CD4-positive, alpha-beta T cell (primary cell): Measurements from ENCODE around the gene LEPROT. TPM values are rescaled to one million over a fixed set of nuclear protein-coding genes. Genes with fewer than 3 reads are reported as not detected.

Experiments
- ATAC-seq: fragments of 200-7000 bp; cut with Tn5 transposase; one replicate; pipeline ENCODE4 v1.10.0; 2022; ENCODE audit warnings: mild to moderate bottlenecking; ENCODE audit not compliant: poor library complexity
- CTCF ChIA-PET: fragments of 350-600 bp; sonication (Branson Sonifier 250); formaldehyde crosslinking; loops from one replicate; lab custom pipeline; 2021; ENCODE audit warnings: antibody characterized with exemption, inconsistent platforms; lab: Charles Lee
- POLR2A ChIA-PET: fragments of 350-600 bp; sonication (Branson Sonifier 250); formaldehyde crosslinking; loops from one replicate; lab custom pipeline; 2021; ENCODE audit warnings: antibody characterized with exemption, inconsistent platforms; lab: Charles Lee
- DNase-seq, 14 experiments: peaks; one replicate each; pipeline ENCODE4 v3.0.0-alpha.2; 2013 to 2020; ENCODE audit warnings: mixed read lengths in 2 of 14
- H3K27ac ChIP-seq, 2 donors: one replicate each; pipeline versions ENCODE4 v1.5.1 to v1.7.0; 2013; ENCODE audit warnings: low read length in 2 of 2, low read depth in 1 of 2, mild to moderate bottlenecking in 1 of 2
- H3K27me3 ChIP-seq, 2 experiments: 1 replicate in 1 of 2; 2 replicates in 1 of 2; pipeline versions ENCODE4 v1.6.1 to v1.7.0; 2013; ENCODE audit warnings: low read length in 2 of 2, control low read depth in 1 of 2, mild to moderate bottlenecking in 1 of 2, moderate library complexity in 1 of 2; ENCODE audit not compliant: insufficient read depth in 2 of 2, control insufficient read depth in 1 of 2
- H3K36me3 ChIP-seq: one replicate; pipeline ENCODE4 v1.6.1; 2013; ENCODE audit warnings: low read length, control low read depth; ENCODE audit not compliant: insufficient read depth
- H3K4me1 ChIP-seq: one replicate; pipeline ENCODE4 v1.6.1; 2013; ENCODE audit warnings: low read length, control low read depth; ENCODE audit not compliant: insufficient read depth
- H3K4me3 ChIP-seq: one replicate; pipeline ENCODE4 v1.5.1; 2013; ENCODE audit warnings: mild to moderate bottlenecking, low read length, moderate library complexity
- H3K9me3 ChIP-seq, 2 experiments: 1 replicate in 1 of 2; 2 replicates in 1 of 2; pipeline versions ENCODE4 v1.6.1 to v1.7.0; 2013; ENCODE audit warnings: low read length in 2 of 2, mild to moderate bottlenecking in 2 of 2, control low read depth in 1 of 2, moderate library complexity in 1 of 2; ENCODE audit not compliant: control insufficient read depth in 1 of 2, insufficient read depth in 1 of 2
- H3K27ac Mint-ChIP-seq: one replicate; pipeline ENCODE4 v1.8.0; 2020; ENCODE audit warnings: mixed read lengths
- H3K27me3 Mint-ChIP-seq: one replicate; pipeline ENCODE4 v1.8.0; 2021; ENCODE audit warnings: mixed read lengths
- H3K36me3 Mint-ChIP-seq: one replicate; pipeline ENCODE4 v1.8.0; 2021; ENCODE audit warnings: low read depth, mixed read lengths
- H3K4me1 Mint-ChIP-seq: one replicate; pipeline ENCODE4 v1.8.0; 2021; ENCODE audit warnings: low read depth, mixed read lengths
- H3K4me3 Mint-ChIP-seq: one replicate; pipeline ENCODE4 v1.8.0; 2020; ENCODE audit warnings: mild to moderate bottlenecking, mixed read lengths
- H3K9me3 Mint-ChIP-seq: one replicate; pipeline ENCODE4 v1.8.0; 2020; ENCODE audit warnings: mixed read lengths
- intact Hi-C, 2 experiments: fragments of 100-400 bp; cut with DNase I in 1 of 2; cut with micrococcal nuclease in 1 of 2; formaldehyde crosslinking; loops; one replicate each; pipeline versions ENCODE4 v1.15.1 to v1.9.0; 2023 to 2025; cut with DNase I, micrococcal nuclease
- total RNA-seq, 174 experiments: library from RNA in 2 of 174; stranded (reverse) in 2 of 174; gene quantifications; one replicate each; pipeline ENCODE4 v1.2.3 and lab custom pipeline; 2021 to 2026
- TF ChIP-seq, protein P1 (sequence below): fragments of 200-600 bp; IDR thresholded peaks from one replicate; pipeline ENCODE4 v1.8.0; 2022; ENCODE audit warnings: antibody characterized with exemption, mild to moderate bottlenecking

The LEPROT gene
- total RNA-seq, 2 experiments from 2014 or later = 20.2 to 23.9 TPM

DNA sequence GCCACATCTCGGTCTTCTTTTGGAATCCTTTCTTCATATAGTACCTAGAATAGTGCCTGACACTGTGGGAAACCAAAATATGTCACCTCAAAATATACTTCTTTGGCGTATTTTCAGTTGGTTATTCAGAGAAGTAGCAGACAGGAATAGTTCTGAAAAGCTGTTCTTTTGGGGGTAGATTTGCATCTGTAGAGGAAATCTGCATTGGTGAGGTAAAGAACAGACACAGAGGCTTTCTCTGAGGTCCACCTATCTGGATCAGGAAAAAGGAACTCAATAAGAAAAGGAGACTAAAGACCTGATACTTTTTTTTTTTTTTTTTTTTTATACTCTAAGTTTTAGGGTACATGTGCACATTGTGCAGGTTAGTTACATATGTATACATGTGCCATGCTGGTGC, 23.2 kb downstream of the LEPROT start:
- Histone ChIP-seq H3K4me1 (no peaks in the 10 kb centered on the region), H3K27me3 (no peaks in the 10 kb centered on the region), H3K4me3 (no peak overlapping the region), H3K36me3 (no peaks in the 10 kb centered on the region), H3K27ac (no peak overlapping the region), H3K9me3 (no peaks in the 10 kb centered on the region)
- Mint-ChIP-seq H3K27me3 (no peaks in the 10 kb centered on the region), H3K4me1 (no peaks in the 10 kb centered on the region), H3K27ac (no peak overlapping the region), H3K9me3 (no peaks in the 10 kb centered on the region), H3K36me3 (no peaks in the 10 kb centered on the region), H3K4me3 (no peak overlapping the region)
- POLR2A ChIA-PET = no interaction called here
- ATAC-seq = no peak
- DNase-seq = no peak
- CTCF ChIA-PET = no interaction called here
- intact Hi-C loops = no loop called here
- TF ChIP-seq, protein P1, sequence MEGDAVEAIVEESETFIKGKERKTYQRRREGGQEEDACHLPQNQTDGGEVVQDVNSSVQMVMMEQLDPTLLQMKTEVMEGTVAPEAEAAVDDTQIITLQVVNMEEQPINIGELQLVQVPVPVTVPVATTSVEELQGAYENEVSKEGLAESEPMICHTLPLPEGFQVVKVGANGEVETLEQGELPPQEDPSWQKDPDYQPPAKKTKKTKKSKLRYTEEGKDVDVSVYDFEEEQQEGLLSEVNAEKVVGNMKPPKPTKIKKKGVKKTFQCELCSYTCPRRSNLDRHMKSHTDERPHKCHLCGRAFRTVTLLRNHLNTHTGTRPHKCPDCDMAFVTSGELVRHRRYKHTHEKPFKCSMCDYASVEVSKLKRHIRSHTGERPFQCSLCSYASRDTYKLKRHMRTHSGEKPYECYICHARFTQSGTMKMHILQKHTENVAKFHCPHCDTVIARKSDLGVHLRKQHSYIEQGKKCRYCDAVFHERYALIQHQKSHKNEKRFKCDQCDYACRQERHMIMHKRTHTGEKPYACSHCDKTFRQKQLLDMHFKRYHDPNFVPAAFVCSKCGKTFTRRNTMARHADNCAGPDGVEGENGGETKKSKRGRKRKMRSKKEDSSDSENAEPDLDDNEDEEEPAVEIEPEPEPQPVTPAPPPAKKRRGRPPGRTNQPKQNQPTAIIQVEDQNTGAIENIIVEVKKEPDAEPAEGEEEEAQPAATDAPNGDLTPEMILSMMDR = no peak

DNA sequence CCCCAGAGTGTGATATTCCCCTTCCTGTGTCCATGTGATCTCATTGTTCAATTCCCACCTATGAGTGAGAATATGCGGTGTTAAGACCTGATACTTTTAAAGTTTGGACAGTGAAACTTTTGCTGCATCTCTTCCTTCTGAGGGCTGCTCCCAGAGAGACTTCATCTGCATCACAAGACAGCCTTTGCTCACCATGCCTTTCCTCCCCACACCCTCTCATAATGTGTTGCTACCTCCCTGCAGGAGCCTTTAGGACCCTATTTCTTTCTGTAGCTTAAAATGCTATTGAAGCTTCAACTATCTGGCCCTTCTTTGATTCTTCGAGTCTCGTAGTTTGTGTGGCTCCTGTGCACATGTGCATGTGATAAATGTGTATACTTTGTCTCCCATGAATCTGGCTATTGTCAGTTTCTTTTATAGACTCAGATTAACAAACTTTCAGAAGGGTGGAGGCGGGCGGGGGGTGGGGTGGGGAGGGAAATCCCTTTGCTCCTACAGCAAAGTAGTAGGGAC, 23.7 kb downstream of the LEPROT start:
- no peak overlapping the region for H3K27ac Mint-ChIP-seq
- Histone ChIP-seq H3K36me3 (no peaks in the 10 kb centered on the region), H3K27me3 (no peaks in the 10 kb centered on the region), H3K4me3 (no peak overlapping the region), H3K9me3 (no peaks in the 10 kb centered on the region), H3K4me1 (no peaks in the 10 kb centered on the region), H3K27ac (no peak overlapping the region)
- ATAC-seq (no peak), DNase-seq (no peak)
- ChIA-PET CTCF (no interaction called here), POLR2A (no interaction called here)
- no peak overlapping the region for H3K4me3 Mint-ChIP-seq
- no peaks in the 10 kb centered on the region for H3K4me1 Mint-ChIP-seq
- TF ChIP-seq, protein P1 = no peak
- no peaks in the 10 kb centered on the region for H3K36me3 Mint-ChIP-seq
- H3K9me3 Mint-ChIP-seq = no peaks in the 10 kb centered on the region
- intact Hi-C loops = no loop called here
- no peaks in the 10 kb centered on the region for H3K27me3 Mint-ChIP-seq

DNA sequence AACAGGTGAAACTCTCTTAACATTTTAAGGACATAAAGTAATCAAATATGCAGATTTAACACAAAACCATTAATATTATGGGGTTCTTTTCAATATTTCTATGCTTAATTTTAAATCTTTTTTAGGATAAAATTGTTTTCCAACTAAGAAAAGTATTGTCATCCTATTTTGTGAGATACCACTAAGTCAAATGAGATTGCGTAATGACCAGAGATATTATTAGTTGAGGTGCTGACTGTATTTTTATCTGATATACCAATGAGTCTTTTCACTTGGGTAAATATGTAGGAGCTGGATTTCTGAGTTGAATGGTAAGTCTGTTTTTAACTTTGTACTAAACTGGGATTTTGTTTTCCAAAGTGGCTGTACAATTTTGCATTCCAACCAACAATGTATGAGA, 25.4 kb downstream of the LEPROT start:
- H3K4me3 ChIP-seq = no peak overlapping the region
- H3K4me1 ChIP-seq = no peaks in the 10 kb centered on the region
- no peak for ATAC-seq
- Mint-ChIP-seq H3K27me3 (no peaks in the 10 kb centered on the region), H3K27ac (no peak overlapping the region), H3K4me1 (no peaks in the 10 kb centered on the region), H3K4me3 (no peak overlapping the region), H3K36me3 (no peaks in the 10 kb centered on the region), H3K9me3 (no peaks in the 10 kb centered on the region)
- intact Hi-C loops = no loop called here
- no peaks in the 10 kb centered on the region for H3K9me3 ChIP-seq
- TF ChIP-seq, protein P1 = no peak
- H3K27me3 ChIP-seq = no peaks in the 10 kb centered on the region
- ChIA-PET CTCF (no interaction called here), POLR2A (no interaction called here)
- H3K36me3 ChIP-seq = no peaks in the 10 kb centered on the region
- no peak overlapping the region for H3K27ac ChIP-seq
- DNase-seq = no peak
